ENCODE data around the gene PACS1. TPM values are rescaled to one million over a fixed set of nuclear protein-coding genes. Genes with fewer than 3 reads are reported as not detected.
"Not testable (repeated sequence)": the region's sequence is repeated elsewhere in the genome, so short reads cannot be mapped to it uniquely, and the experiment has no call there.

Gene PACS1
- total and polyA plus RNA-seq, 8 donors, result 50.7 to 57.5 (median 54.9) TPM

DNA sequence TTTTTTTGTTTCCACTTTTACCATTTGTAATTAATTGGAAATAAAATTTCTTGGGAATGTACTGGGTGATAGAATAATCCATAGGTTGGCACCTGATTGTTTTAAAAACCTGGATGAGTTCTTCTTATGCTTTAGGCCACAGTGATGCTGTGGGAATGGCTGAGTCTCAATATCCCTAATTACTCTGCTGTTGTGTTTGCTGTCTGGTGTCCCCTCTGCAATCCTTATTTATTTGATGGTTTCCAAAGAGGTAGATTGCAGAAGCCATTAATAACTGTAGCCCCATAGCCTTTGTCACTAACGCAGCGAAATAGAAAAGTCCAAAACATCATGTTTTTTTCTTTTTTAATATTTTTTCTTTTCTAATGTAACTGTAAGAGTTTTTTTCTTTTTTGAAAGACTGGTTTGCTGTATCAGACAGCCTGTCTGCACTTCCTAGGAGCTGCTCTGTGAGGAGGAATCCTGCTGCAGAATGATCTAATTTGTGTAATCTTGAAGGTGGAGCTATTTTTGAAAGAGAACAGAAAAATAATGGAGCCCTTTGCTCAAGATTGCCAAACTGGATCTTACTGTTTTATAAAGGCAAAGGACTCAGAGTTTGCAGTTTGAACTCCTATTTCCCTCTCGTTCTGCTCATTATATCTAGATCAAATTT, 14.9 kb downstream of the PACS1 start:
- H3K9me3 ChIP-seq, result no peaks in the 10 kb centered on the region
- DNase-seq (no peak), ATAC-seq (no peak)
- H3K27ac ChIP-seq, result no peak overlapping the region
- TF ChIP-seq, protein P1, sequence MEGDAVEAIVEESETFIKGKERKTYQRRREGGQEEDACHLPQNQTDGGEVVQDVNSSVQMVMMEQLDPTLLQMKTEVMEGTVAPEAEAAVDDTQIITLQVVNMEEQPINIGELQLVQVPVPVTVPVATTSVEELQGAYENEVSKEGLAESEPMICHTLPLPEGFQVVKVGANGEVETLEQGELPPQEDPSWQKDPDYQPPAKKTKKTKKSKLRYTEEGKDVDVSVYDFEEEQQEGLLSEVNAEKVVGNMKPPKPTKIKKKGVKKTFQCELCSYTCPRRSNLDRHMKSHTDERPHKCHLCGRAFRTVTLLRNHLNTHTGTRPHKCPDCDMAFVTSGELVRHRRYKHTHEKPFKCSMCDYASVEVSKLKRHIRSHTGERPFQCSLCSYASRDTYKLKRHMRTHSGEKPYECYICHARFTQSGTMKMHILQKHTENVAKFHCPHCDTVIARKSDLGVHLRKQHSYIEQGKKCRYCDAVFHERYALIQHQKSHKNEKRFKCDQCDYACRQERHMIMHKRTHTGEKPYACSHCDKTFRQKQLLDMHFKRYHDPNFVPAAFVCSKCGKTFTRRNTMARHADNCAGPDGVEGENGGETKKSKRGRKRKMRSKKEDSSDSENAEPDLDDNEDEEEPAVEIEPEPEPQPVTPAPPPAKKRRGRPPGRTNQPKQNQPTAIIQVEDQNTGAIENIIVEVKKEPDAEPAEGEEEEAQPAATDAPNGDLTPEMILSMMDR (IDR thresholded peaks at IDR 0.05), result no peak
- H3K4me3 ChIP-seq, result no peak overlapping the region
- peaks cover 19 to 44% of the 10 kb centered on the region in 2 donors for H3K4me1 ChIP-seq
- H3K36me3 ChIP-seq, result no peaks in the 10 kb centered on the region
- intact Hi-C loops (cut with DNase I), result no loop called here
- no peaks in the 10 kb centered on the region for H3K27me3 ChIP-seq

DNA sequence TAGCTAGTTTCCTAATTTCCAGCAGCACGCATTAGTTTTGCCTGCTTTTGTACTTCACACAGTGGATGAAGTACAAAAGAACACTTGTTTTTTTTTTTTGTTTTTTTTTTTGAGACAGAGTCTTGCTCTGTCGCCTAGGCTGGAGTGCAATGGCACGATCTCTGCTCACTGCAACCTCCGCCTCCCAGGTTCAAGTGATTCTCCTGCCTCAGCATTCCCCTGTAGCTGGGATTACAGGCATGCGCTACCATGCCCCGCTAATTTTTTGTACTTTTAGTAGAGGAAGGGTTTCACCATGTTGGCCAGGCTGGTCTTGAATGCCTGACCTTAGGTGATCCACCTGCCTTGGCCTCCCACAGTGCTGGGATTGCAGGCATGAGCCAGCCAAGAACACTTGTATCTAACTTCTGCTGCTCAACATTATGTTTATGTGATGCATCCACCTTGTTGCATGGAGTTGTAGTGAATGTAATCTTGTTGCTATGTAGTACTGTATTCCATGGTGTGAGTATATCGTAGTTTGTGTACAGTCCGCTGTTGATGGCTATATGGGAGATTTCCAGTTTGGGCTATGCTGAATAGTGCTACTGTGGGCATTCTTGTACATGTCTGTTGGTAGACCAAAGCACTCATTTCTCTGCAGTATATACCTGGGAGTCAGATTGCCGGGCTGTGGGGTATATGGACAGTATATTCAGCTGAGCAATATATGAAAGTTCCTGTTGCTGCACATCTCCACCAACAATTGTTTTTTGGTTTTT, 17.3 kb downstream of the PACS1 start:
- intact Hi-C loops (cut with DNase I), result no loop called here
- H3K27me3 ChIP-seq, result no peaks in the 10 kb centered on the region
- no peaks in the 10 kb centered on the region for H3K9me3 ChIP-seq
- DNase-seq, result no peak
- H3K36me3 ChIP-seq, result no peaks in the 10 kb centered on the region
- TF ChIP-seq, protein P1 (IDR thresholded peaks at IDR 0.05), result no peak
- peaks cover 7 to 20% of the 10 kb centered on the region in 2 donors for H3K4me1 ChIP-seq
- H3K27ac ChIP-seq, result no peak overlapping the region
- no peak for ATAC-seq
- no peak overlapping the region for H3K4me3 ChIP-seq

DNA sequence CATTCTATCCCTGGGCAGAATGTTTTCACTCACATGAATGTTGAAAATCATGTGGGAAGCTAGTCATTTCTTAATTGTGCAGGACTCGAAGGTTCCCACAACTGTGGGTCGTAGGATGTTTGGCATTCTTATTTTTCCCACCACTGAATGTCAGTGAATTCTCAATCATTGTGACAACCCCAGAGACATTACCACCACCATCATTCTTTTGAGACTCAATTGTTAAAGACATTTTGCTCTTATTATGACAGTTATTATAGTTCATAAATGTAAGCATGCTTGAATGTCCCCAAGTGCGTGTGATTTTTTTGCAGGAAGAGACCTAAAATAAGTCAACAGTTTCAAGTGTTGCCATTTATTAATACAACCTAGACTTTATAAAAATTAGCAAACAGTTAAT, 19.0 kb downstream of the PACS1 start:
- TF ChIP-seq, protein P1 (IDR thresholded peaks at IDR 0.05), result no peak
- Histone ChIP-seq H3K4me1 (peaks cover 0 to 3% of the 10 kb centered on the region in 2 donors), H3K36me3 (no peaks in the 10 kb centered on the region), H3K27me3 (no peaks in the 10 kb centered on the region), H3K9me3 (no peaks in the 10 kb centered on the region), H3K27ac (no peak overlapping the region), H3K4me3 (no peak overlapping the region)
- DNase-seq (no peak), ATAC-seq (no peak)
- intact Hi-C loops (cut with DNase I), result no loop called here

DNA sequence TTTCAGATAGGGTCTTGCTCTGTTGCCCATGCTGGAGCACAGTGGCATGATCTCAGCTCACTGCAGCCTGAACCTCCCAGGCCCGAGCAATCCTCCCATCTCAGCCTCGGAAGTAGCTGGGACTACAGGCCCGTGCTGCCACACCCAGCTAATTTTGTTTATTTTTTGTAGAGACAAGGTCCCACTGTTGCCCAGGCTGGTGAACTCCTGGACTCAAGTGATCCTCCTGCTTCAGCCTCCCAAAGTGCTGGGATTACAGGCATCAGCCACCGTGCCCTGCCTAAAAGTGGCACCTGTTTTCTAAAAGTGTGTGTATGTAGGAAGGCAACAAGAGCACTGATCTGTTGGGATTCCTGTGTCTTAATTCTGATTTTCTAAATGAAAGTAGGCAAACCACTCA, 20.2 kb downstream of the PACS1 start:
- Histone ChIP-seq H3K27ac (no peak overlapping the region), H3K9me3 (no peaks in the 10 kb centered on the region), H3K4me1 (no peaks in the 10 kb centered on the region), H3K36me3 (no peaks in the 10 kb centered on the region), H3K4me3 (no peak overlapping the region), H3K27me3 (no peaks in the 10 kb centered on the region)
- TF ChIP-seq, protein P1 (IDR thresholded peaks at IDR 0.05), result no peak
- DNase-seq (no peak), ATAC-seq (no peak)
- intact Hi-C loops (cut with DNase I), result no loop called here

DNA sequence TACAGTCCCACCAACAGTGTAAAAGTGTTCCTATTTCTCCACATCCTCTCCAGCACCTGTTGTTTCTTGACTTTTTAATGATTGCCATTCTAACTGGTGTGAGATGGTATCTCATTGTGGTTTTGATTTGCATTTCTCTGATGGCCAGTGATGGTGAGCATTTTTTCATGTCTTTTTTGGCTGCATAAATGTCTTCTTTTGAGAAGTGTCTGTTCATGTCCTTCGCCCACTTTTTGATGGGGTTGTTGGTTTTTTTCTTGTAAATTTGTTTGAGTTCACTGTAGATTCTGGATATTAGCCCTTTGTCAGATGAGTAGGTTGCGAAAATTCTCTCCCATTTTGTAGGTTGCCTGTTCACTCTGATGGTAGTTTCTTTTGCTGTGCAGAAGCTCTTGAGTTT, 22.1 kb downstream of the PACS1 start:
- H3K4me3 ChIP-seq; H3K4me1 ChIP-seq; ATAC-seq; H3K27me3 ChIP-seq; intact Hi-C loops (cut with DNase I); H3K36me3 ChIP-seq; H3K9me3 ChIP-seq; DNase-seq; H3K27ac ChIP-seq: not testable (repeated sequence)

DNA sequence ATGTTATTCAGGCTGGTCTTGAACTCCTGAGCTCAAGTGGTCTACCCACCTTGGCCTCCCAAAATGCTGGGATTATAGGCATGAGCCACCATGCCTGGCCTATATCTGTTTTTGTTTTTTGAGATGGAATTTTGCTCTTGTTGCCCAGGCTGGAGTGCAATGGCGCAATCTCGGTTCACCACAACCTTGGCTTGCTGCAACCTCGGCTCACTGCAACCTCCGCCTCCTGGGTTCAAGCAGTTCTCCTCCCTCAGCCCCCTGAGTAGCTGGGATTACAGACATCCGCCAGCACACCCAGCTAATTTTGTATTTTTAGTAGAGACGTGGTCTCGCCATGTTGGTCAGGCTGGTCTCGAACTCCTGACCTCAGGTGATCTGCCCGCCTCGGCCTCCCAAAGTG, 29.7 kb downstream of the PACS1 start:
- H3K27me3 ChIP-seq; DNase-seq; H3K4me3 ChIP-seq; H3K9me3 ChIP-seq; H3K36me3 ChIP-seq; intact Hi-C loops (cut with DNase I): not testable (repeated sequence)
- H3K4me1 ChIP-seq, result peaks cover 10 to 26% of the 10 kb centered on the region in 2 donors
- peak overlapping the region in 1 of 2 donors; percentile 68 for H3K27ac ChIP-seq
- peak; percentile 15 for ATAC-seq
